B cell (primary cell): ENCODE measurements around the gene FYN.

Experiments used
- EZH2 ChIP-seq: IDR thresholded peaks from 2 replicates; pipeline ENCODE4 v1.6.1; 2012; ENCODE audit warnings: borderline replicate concordance, low read depth, mild to moderate bottlenecking, moderate library complexity, low read length; ENCODE audit not compliant: insufficient read depth, poor library complexity, severe bottlenecking
- TF ChIP-seq, protein P1 (sequence below): fragments of 200-600 bp; IDR thresholded peaks from one replicate; pipeline ENCODE4 v1.8.0; 2022; ENCODE audit warnings: antibody characterized with exemption, mild to moderate bottlenecking

DNA sequence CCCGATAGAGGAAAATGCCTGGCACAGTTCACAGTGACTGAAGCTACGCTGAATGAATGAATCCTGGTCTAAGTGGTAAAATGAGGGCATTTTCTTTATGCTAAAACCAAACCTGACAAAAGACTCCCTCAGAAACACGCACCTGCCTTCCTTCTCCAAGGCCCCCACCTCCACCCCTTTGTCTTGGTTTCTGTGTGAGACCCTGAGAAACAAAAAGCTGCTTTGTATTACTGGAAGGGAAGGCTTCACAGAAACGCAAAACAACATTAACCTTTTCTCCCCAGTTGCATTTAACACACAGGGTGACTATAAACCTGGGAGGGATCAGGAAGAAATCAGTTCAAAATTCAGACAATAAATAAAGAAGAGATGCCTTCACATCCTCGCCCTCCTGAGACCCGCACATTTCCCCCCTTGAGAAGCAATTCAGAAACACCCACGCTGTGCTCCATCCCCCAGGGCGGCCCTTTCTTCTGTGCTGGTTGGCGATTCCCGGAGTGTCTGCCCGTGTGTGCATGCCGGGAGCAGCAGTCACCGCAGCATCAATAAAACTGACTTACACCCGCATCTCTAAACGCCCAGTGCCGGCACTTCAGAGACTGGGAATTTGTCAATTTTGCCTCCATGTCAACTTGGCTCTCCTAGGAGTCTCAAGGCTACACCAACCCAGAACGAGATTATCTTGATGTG lies 200.3 kb downstream of the FYN start:
- TF ChIP-seq, protein P1, sequence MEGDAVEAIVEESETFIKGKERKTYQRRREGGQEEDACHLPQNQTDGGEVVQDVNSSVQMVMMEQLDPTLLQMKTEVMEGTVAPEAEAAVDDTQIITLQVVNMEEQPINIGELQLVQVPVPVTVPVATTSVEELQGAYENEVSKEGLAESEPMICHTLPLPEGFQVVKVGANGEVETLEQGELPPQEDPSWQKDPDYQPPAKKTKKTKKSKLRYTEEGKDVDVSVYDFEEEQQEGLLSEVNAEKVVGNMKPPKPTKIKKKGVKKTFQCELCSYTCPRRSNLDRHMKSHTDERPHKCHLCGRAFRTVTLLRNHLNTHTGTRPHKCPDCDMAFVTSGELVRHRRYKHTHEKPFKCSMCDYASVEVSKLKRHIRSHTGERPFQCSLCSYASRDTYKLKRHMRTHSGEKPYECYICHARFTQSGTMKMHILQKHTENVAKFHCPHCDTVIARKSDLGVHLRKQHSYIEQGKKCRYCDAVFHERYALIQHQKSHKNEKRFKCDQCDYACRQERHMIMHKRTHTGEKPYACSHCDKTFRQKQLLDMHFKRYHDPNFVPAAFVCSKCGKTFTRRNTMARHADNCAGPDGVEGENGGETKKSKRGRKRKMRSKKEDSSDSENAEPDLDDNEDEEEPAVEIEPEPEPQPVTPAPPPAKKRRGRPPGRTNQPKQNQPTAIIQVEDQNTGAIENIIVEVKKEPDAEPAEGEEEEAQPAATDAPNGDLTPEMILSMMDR = no peak
- TF ChIP-seq EZH2 = no peak
